LNCAP (cell line): ENCODE results near the gene DCC.
A peak's percentile ranks its signal among the peaks of the same experiment; 100 is the strongest.

Experiments
- TF ChIP-seq, protein P1 (sequence below): fragments of 450-650 bp; IDR thresholded peaks from 2 replicates; pipeline ENCODE4 v1.5.1; 2017; ENCODE audit warnings: mild to moderate bottlenecking

DCC gene

DNA sequence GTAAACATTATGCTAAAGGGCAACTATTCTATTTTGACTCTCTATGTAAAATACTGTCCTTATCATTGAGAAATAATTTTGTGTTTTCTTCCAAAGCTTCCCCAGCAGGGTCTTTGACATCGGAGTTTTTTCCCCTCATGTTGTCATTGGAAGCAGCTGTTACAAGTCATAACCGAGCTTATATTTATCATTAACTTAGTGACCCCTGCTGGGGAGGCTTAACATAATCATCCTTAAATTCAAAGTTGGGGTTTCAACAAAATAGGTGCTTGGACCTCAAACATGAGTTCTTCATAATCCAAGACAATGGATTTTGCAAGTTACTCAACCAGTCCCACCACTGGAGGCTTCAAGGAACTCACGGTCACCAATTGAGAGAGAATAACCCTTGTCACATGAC lies 330.9 kb downstream of the DCC start:
- TF ChIP-seq, protein P1, sequence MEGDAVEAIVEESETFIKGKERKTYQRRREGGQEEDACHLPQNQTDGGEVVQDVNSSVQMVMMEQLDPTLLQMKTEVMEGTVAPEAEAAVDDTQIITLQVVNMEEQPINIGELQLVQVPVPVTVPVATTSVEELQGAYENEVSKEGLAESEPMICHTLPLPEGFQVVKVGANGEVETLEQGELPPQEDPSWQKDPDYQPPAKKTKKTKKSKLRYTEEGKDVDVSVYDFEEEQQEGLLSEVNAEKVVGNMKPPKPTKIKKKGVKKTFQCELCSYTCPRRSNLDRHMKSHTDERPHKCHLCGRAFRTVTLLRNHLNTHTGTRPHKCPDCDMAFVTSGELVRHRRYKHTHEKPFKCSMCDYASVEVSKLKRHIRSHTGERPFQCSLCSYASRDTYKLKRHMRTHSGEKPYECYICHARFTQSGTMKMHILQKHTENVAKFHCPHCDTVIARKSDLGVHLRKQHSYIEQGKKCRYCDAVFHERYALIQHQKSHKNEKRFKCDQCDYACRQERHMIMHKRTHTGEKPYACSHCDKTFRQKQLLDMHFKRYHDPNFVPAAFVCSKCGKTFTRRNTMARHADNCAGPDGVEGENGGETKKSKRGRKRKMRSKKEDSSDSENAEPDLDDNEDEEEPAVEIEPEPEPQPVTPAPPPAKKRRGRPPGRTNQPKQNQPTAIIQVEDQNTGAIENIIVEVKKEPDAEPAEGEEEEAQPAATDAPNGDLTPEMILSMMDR: peak; percentile 18; the same call in 1 of the 2 replicates

DNA sequence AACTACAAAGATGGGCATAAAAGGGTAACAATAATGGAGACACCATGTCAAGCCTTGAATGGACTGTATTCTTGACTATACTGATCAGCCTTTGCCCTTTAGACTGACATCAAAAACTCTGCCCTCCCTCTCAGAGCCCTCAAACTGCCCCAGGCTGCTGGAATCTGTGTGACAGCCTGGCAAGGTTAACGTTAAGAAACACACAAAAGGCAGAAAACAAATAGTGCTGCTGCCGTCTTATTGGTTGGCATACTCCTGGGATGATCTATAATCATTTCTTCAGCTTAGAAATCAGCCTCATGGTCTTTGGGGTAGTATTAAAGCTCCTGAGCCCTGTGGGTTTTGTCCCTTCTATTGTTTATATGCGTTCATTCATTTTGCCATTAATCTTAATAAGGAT lies 338.0 kb downstream of the DCC start:
- TF ChIP-seq, protein P1: no peak

DNA sequence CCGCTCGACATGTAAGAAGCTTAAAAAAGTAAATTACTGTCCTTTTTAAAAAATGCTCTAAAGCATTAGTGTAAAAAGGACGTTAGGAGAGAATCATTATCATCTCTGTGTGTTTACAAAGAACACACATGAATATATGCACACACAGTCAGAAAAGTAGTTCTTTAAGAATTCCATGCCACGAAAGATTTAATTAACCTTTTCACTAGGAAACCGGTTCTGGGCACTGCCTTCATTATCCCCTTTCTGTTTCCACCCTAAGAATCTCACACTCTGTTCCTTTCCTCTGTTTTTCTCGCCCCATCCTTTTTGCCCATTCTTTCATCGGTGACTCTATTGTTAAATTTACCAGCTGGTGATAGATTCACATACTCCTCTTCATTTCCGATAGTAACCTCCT lies 338.6 kb downstream of the DCC start:
- TF ChIP-seq, protein P1: no peak

GRCh38 chr18:52679354-52679753 lies 339.4 kb downstream of the DCC start:
- TF ChIP-seq, protein P1: no peak

- TF ChIP-seq, protein P1: no peak
Measured at GRCh38 chr18:52682260-52682659, 342.3 kb downstream of the DCC start.

GRCh38 chr18:52685316-52685715 lies 345.3 kb downstream of the DCC start:
- TF ChIP-seq, protein P1: no peak

DNA sequence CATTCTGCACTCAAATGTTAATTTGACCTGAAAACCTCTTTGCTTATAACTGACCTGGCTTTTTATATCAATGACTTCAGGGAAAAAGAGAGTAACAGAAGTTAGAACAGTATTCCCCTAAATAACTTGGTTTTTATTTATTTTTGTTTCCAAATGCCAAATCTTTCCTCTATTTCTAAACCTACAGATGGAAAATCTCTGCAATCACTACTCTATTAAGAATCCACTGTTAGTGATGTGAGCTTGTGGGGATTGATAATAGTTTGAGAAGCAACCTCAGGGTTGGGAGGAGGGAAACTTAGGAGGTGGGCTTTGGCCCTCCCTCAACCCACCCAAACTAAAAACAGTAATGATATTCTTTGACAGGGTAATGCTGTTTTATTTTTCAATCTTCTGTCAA lies 351.8 kb downstream of the DCC start:
- TF ChIP-seq, protein P1: no peak

- TF ChIP-seq, protein P1: peak; percentile 18; the same call in 1 of the 2 replicates
Measured at GRCh38 chr18:52694804-52695203, 354.8 kb downstream of the DCC start.
